Heart left ventricle (tissue), 13 donors: Measurements from ENCODE around the gene UPF2.

ENCODE experiments used
- POLR2A ChIP-seq, 2 donors: fragments of 450-650 bp; IDR thresholded peaks; one replicate each; pipeline ENCODE4 v1.6.1; 2017; ENCODE audit warnings: antibody characterized with exemption in 2 of 2, mild to moderate bottlenecking in 2 of 2, moderate library complexity in 2 of 2
- TF ChIP-seq, protein P1 (sequence below), 12 donors: fragments of 200-600 bp; sonication (generic) in 4 of 12; IDR thresholded peaks; one replicate each; pipeline versions ENCODE4 v1.5.0 to v1.8.0; 2018 to 2022; ENCODE audit warnings: antibody characterized with exemption in 12 of 12, mild to moderate bottlenecking in 5 of 12
- donor health status: ischemic (EF 13 %, LVEDD 7.1; RV severe dilation, severe dysfunction).
- donor health status: DM: no; HTN: yes; CAD: no.
- donor health status: DM: no; HTN: no; CAD: no.
- donor health status: ischemic (EF 25% LVEDD 6.9; RV normal size, moderate dysfunction).
- donor health status: ischemic (EF 25% LVEDD 5.7; RV mildly dilated, moderate dysfunction).
- donor health status: ischemic (EF 35%, LVEDD 5.7; RV mildly dilated, moderate dysfunction).
- donor health status: nonischemic (EF 11% LVEDD 7.7; RV severe dilation, severe dysfunction).
- donor health status: DM: yes; HTN: yes; CAD: no.
- donor health status: PGD.
- donor health status: ischemic (EF 29% LVEDD 5.4; RV normal size, mild dysfunction).
- donor health status: nonischemic (EF 23%, LVEDD 6.1; RV moderate dilation, normal function).

DNA sequence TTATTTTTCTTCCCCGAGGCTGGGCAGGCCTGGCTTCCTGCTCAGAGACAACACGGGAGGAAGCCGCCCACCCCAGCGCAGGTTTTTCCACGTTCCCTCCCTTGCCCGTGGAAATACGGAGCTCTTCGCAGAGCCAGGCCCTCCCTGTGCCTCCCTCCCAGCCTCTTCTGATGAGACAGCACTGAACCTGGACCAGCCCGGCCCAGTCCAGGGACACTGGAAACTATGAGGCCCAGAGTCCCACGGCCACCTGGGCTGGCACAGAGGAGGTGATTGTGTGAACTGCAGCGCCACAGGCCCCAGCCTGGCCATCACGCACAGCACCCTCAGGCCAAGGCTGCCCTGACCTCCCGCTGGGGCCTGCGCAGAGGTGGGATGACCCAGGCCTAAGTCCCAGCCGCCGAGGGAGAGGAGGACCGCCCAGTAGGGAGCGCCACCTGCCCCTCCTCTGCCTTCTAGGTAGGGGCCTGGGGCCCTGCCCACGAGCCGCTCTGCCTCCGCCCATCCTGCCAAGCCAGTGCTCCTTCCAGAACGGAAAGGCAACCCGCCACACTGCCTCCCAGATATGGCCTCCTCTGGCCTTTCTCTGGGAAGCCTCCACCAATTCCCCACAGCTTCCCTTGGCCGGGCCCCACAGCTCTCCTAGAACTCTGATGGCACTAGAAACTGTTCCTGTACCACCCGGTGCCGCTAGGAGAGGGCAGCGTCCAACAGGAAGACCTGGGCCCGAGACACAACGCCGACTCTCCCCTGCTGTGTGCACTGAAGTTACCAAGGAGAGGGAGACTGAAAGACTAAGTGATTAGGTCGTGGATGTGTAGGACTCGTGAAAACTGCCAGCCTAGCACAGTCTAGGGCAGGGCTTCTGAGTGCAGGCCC, 162.2 kb downstream of the UPF2 start:
- TF ChIP-seq, protein P1, sequence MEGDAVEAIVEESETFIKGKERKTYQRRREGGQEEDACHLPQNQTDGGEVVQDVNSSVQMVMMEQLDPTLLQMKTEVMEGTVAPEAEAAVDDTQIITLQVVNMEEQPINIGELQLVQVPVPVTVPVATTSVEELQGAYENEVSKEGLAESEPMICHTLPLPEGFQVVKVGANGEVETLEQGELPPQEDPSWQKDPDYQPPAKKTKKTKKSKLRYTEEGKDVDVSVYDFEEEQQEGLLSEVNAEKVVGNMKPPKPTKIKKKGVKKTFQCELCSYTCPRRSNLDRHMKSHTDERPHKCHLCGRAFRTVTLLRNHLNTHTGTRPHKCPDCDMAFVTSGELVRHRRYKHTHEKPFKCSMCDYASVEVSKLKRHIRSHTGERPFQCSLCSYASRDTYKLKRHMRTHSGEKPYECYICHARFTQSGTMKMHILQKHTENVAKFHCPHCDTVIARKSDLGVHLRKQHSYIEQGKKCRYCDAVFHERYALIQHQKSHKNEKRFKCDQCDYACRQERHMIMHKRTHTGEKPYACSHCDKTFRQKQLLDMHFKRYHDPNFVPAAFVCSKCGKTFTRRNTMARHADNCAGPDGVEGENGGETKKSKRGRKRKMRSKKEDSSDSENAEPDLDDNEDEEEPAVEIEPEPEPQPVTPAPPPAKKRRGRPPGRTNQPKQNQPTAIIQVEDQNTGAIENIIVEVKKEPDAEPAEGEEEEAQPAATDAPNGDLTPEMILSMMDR (IDR thresholded peaks at IDR 0.05): no peak
- no peak for TF ChIP-seq POLR2A (IDR thresholded peaks at IDR 0.05)
